Ramos (cell line): ENCODE measurements around the gene PTTG1IP.

Experiments used
- in situ Hi-C: fragments of 300-500 bp; cut with MboI; formaldehyde crosslinking; loops from one replicate; pipeline ENCODE4 v1.14.3; 2022; ENCODE audit warnings: low sequenced_read_pairs; ENCODE audit not compliant: unreplicated experiment

PTTG1IP gene

GRCh38 chr21:44849616-44850130, 23.8 kb downstream of the PTTG1IP start:
- in situ Hi-C loops = no loop called here

- in situ Hi-C loops = no loop called here
Observed at GRCh38 chr21:44848821-44849521, 24.5 kb downstream of the PTTG1IP start.

GRCh38 chr21:44847261-44848056, 26.0 kb downstream of the PTTG1IP start:
- in situ Hi-C loops = no loop called here

- in situ Hi-C loops = no loop called here
Observed at GRCh38 chr21:44846485-44847260, 26.8 kb downstream of the PTTG1IP start.

GRCh38 chr21:44846224-44846484, 27.3 kb downstream of the PTTG1IP start:
- in situ Hi-C loops = no loop called here

- in situ Hi-C loops = no loop called here
Observed at GRCh38 chr21:44845418-44846223, 27.9 kb downstream of the PTTG1IP start.

GRCh38 chr21:44844256-44844655, 29.2 kb downstream of the PTTG1IP start:
- in situ Hi-C loops = no loop called here

GRCh38 chr21:44842721-44843445, 30.6 kb downstream of the PTTG1IP start:
- in situ Hi-C loops = no loop called here

- in situ Hi-C loops = no loop called here
Observed at GRCh38 chr21:44842087-44842486, 31.4 kb downstream of the PTTG1IP start.

GRCh38 chr21:44840771-44841170, 32.7 kb downstream of the PTTG1IP start:
- in situ Hi-C loops = no loop called here

- in situ Hi-C loops = no loop called here
Observed at GRCh38 chr21:44838951-44839350, 34.5 kb downstream of the PTTG1IP start.

- in situ Hi-C loops = no loop called here
Observed at GRCh38 chr21:44838039-44838895, 35.2 kb downstream of the PTTG1IP start.

GRCh38 chr21:44837537-44837936, 36.0 kb downstream of the PTTG1IP start:
- in situ Hi-C loops = no loop called here

GRCh38 chr21:44836666-44837471, 36.6 kb downstream of the PTTG1IP start:
- in situ Hi-C loops = no loop called here

- in situ Hi-C loops = no loop called here
Observed at GRCh38 chr21:44836349-44836665, 37.2 kb downstream of the PTTG1IP start.

- in situ Hi-C loops = no loop called here
Observed at GRCh38 chr21:44835647-44835973, 37.9 kb downstream of the PTTG1IP start.

- in situ Hi-C loops = no loop called here
Observed at GRCh38 chr21:44834951-44835646, 38.4 kb downstream of the PTTG1IP start.
